D721Med (cell line): ENCODE results near the gene LCE1B.

ENCODE experiments used
- DNase-seq: peaks from one replicate; pipeline ENCODE4 v3.0.0; 2011; ENCODE audit warnings: low spot score; ENCODE audit not compliant: insufficient read length
- FAIRE-seq: peaks from 2 replicates; lab custom pipeline; 2011; peaks lifted over from hg19 to GRCh38; lab: Jason Lieb, UNC
- CTCF ChIP-seq: IDR thresholded peaks from 2 replicates; pipeline ENCODE4 v1.5.1; 2012; ENCODE audit warnings: mild to moderate bottlenecking, control low read depth; ENCODE audit not compliant: insufficient read depth; ENCODE audit errors: missing control alignments

Gene LCE1B

GRCh38 chr1:152858062-152858461 is 46.3 kb downstream of the LCE1B start:
- FAIRE-seq (no peak), DNase-seq (no peak)
- no peak for TF ChIP-seq CTCF

- DNase-seq (no peak), FAIRE-seq (no peak)
- TF ChIP-seq CTCF, result no peak
These were observed 47.9 kb downstream of the LCE1B start, which contains the start of gene LCE7A for GRCh38 chr1:152859696-152860095. Gene LCE7A, plus strand, starts transcription at chr1:152859996. Its CDS starts 702 bp downstream, at chr1:152860698.

- no peak for TF ChIP-seq CTCF
- DNase-seq (no peak), FAIRE-seq (no peak)
These were observed 48.4 kb downstream of the LCE1B start for GRCh38 chr1:152860129-152860528.

- no peak for TF ChIP-seq CTCF
- DNase-seq (no peak), FAIRE-seq (no peak)
These were observed 49.6 kb downstream of the LCE1B start for GRCh38 chr1:152861374-152861773.
